GM23338 (cell line): ENCODE results near the gene ALG1L2.
"Not testable (repeated sequence)": the region's sequence is repeated elsewhere in the genome, so short reads cannot be mapped to it uniquely, and the experiment has no call there.

Source experiments
- CREB1 ChIP-seq: fragments of 250-450 bp; sonication (Bioruptor Pico); IDR thresholded peaks from 2 replicates; pipeline ENCODE4 v1.5.0; 2020; ENCODE audit warnings: low read depth, mild to moderate bottlenecking, moderate library complexity
- EZH2 ChIP-seq: fragments of 200-600 bp; sonication (generic); IDR thresholded peaks from one replicate; pipeline ENCODE4 v1.8.0; 2017; ENCODE audit warnings: antibody characterized with exemption, mild to moderate bottlenecking, low read depth; ENCODE audit not compliant: unreplicated experiment
- EZH2phosphoT487 ChIP-seq: fragments of 200-600 bp; sonication (generic); IDR thresholded peaks from one replicate; pipeline ENCODE4 v1.8.1; 2018; ENCODE audit warnings: antibody characterized with exemption; ENCODE audit not compliant: unreplicated experiment
- NANOG ChIP-seq: IDR thresholded peaks from 2 replicates; pipeline ENCODE4 v1.6.1; 2016; ENCODE audit warnings: antibody characterized with exemption, borderline replicate concordance
- POLR2AphosphoS5 ChIP-seq: IDR thresholded peaks from 2 replicates; pipeline ENCODE4 v1.6.1; 2016; ENCODE audit warnings: antibody characterized with exemption, low read depth
- TF ChIP-seq, protein P1 (sequence below), 2 experiments: fragments of 200-600 bp in 1 of 2; sonication (generic) in 1 of 2; conservative IDR thresholded peaks; 2 replicates each; pipeline versions ENCODE4 v1.5.1 to v1.6.1; 2016 to 2017; ENCODE audit warnings: antibody characterized with exemption in 2 of 2, low read depth in 2 of 2, mild to moderate bottlenecking in 2 of 2, moderate library complexity in 1 of 2

DNA sequence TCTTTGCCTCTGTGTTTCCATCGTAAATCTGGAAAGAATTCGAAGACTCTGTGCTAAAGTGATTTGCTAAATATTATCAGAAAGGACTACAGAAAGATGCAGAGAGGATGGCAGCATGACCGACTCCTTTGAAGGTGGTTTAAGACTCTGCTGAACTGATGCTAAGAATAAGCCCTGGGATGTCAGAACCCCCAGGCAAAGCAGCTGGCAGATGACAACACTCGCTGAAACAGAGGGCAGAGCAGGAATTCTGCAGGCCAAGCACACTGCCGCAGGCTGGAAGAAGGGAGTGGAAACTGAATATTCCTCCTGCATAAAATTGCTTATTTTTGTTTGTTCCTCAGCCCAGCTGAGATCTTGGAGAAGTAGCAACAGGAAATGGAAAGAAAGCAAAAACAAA is 29.3 kb upstream of the ALG1L2 start:
- TF ChIP-seq POLR2AphosphoS5; EZH2phosphoT487; EZH2; CREB1 (CRISPR knock-in tag); NANOG: not testable (repeated sequence)
- TF ChIP-seq, protein P1, sequence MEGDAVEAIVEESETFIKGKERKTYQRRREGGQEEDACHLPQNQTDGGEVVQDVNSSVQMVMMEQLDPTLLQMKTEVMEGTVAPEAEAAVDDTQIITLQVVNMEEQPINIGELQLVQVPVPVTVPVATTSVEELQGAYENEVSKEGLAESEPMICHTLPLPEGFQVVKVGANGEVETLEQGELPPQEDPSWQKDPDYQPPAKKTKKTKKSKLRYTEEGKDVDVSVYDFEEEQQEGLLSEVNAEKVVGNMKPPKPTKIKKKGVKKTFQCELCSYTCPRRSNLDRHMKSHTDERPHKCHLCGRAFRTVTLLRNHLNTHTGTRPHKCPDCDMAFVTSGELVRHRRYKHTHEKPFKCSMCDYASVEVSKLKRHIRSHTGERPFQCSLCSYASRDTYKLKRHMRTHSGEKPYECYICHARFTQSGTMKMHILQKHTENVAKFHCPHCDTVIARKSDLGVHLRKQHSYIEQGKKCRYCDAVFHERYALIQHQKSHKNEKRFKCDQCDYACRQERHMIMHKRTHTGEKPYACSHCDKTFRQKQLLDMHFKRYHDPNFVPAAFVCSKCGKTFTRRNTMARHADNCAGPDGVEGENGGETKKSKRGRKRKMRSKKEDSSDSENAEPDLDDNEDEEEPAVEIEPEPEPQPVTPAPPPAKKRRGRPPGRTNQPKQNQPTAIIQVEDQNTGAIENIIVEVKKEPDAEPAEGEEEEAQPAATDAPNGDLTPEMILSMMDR (conservative IDR thresholded peaks at IDR 0.05; ENCODE audit: low read depth in 2 of 2): not testable (repeated sequence)
